ENCODE data around the gene KRT37.

The KRT37 gene

DNA sequence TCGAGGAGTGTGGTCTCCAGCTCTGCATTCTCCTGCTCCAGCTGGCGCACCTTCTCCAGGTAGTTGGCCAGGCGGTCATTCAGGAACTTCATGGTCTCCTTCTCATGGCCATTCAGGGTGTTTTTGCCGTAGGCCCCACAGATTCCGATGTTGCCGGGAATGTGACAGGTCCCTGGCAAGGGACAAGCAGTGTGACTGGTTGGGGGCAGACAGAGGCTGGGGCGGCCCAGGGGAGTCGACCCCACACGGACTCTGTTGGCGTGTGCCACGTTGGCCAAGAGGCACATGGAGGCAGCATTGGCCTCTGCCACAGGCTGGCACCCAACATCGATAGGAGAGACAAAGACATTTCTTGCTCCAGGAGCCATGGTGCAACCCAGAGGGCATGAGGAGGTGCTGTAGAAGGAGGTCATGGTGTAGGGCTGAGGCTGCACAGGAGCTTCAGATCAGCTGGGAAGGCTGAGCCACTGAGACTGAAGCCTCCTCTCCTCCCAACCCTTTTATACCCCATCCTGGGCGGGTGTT is at the start of gene KRT37:
Gene KRT37, minus strand, starts transcription at position 475 of the 525 bp plus-strand sequence. Its CDS starts 62 bp downstream, at position 413.
- no peak for DNase-seq (ENCODE audit: low spot score)

DNA sequence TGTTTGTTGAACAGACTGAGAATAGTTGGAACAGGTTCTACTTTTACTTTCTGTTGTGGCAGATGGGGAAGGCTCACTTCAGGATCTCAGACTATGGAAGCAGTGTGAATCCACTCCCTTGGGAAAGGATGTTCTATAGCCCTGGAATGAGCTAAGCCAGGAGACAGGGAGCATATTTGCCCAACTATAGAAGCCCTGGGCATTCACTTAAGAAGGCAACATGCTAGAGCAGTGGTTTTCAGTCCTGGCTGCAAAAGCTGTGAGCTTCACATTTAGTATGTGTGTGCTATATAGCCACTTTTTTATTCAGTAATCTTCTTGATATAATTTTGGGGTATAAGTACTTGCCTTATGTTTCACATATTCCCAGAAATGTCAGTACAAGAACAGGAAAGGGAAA is 44.0 kb upstream of the KRT37 start:
- DNase-seq (ENCODE audit: low spot score) = no peak

DNA sequence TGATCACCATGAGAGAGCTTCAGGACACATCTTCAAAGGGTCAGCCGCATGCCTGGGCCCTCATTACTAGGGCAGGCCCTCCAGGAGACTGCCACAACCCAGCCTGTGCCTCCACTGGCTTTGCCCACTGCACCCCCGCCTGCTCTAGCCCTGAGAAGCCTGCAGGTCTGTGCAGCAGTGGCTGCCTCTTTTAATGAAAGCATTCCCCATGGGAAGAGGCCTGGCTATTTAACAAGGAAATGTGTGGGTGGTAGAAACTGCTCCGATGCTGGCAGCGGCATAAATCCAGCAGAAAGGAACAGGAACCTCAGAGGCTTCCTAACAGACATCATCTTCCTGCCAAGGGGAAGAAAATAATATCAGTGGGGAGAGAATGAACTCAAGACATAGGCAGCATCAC is 43.2 kb upstream of the KRT37 start:
- no peak for DNase-seq (ENCODE audit: low spot score)

GRCh38 chr17:41466988-41467387 is 42.6 kb upstream of the KRT37 start, which contains the start of gene KRT32:
KRT32 (minus strand) TSS chr17:41467386; CDS start chr17:41467325, 61 bp downstream.
- DNase-seq (ENCODE audit: low spot score) = no peak

GRCh38 chr17:41464682-41465081 is 40.3 kb upstream of the KRT37 start:
- DNase-seq (ENCODE audit: low spot score) = no peak

- no peak for DNase-seq (ENCODE audit: low spot score)
Measured at GRCh38 chr17:41464173-41464572, 39.8 kb upstream of the KRT37 start.

DNA sequence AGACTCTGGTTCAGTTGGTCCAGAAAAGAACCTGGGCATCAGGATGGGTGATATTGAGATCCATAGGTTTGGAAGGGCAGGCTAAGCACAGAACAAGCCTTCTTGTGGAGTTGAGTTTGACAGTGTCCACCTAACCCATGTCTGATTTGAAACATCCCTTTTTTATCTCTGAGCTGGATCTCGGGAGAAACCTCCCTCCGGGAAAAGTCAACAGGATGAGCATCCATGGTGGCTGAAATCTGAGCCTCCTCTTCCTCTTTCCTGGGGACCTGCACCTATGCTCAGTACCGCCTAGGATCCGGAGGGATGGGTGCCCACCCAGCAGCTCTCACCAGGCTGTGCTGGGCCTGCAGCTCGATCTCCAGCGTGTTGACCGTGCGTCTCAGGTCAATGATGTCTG is 39.4 kb upstream of the KRT37 start:
- no peak for DNase-seq (ENCODE audit: low spot score)

DNA sequence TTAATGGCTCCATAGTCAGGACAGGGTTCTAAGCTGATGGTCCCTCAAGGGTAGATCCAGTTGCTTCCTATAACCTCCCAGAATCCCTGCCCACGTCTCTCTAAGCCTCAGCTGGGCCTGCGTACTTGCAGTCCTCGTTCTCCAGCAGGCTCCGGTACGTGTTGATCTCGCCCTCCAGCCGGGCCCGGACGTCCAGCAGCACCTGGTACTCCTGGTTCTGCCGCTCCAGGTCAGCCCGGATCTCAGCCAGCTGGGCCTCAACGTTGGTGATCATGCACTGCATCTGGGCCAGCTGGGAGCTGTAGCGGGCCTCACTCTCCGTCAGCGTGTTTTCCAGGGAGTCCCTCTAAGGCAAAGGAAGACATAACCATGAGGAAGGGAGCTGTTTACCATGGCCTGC is 38.3 kb upstream of the KRT37 start:
- DNase-seq (ENCODE audit: low spot score) = no peak

DNA sequence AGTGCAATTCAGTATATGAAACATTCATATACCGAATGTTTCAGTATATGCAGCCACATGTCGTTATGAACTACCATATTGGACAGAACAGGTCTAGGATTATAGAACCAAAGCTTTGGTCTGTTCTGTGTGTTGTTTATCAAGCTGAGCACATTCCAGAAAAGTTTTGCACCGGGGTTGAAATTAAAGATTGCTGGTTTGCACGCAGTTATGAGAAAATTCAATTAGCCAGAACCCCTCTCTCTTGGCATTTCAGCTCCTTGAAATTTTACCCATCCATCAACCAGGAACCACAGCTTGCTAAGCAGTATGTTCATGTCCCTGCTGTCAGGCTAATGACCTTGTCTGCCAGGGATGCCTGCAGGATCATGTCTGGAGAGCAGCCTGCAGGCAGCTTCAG is 33.3 kb upstream of the KRT37 start:
- no peak for DNase-seq (ENCODE audit: low spot score)

GRCh38 chr17:41456204-41456603 is 31.8 kb upstream of the KRT37 start:
- DNase-seq (ENCODE audit: low spot score) = no peak

- DNase-seq (ENCODE audit: low spot score) = no peak
Measured at GRCh38 chr17:41455236-41455635, 30.9 kb upstream of the KRT37 start.

DNA sequence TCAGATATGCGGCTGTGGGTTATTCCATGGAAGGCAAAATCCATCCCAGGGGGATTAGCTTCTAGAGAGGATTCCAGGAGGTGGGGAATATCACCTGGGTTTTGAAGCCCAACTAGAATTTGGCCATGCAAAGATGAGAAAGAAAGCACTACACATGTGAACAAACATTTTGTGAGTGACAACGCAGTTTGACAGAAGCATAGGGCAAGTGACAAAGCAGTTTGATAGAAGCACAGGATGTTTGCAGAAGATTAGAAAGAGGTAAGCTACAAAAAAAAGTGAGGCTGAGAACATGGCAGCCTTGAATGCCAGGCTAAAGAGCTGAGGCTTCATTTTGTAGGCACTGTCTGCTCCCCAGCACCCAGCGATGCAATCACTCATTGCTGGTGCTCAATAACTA is 28.7 kb upstream of the KRT37 start:
- no peak for DNase-seq (ENCODE audit: low spot score)

- no peak for DNase-seq (ENCODE audit: low spot score)
Measured at GRCh38 chr17:41452281-41452680, 27.9 kb upstream of the KRT37 start.

GRCh38 chr17:41451154-41451728 is 26.9 kb upstream of the KRT37 start:
- DNase-seq (ENCODE audit: low spot score) = no peak

DNA sequence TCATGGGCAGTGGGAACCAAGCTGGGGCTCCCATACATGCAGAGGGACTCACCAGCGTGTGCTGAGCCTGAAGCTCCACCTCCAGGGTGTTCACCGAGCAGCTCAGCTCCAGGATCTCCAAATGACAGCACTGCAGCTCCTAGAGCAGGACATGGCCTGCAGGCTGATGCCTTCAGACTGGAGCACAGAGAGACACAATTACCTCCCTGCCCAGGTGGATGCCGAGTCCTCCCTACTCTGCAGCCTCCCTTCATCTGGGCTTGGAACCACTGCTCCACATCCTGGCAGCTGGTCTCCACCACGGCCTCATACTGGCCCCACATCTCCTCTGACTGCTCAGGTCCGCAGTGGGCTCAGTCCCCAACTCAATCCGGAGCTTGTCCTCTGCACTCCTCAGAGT is 24.6 kb upstream of the KRT37 start:
- DNase-seq (ENCODE audit: low spot score) = no peak

GRCh38 chr17:41448506-41448905 is 24.1 kb upstream of the KRT37 start:
- DNase-seq (ENCODE audit: low spot score) = no peak

DNA sequence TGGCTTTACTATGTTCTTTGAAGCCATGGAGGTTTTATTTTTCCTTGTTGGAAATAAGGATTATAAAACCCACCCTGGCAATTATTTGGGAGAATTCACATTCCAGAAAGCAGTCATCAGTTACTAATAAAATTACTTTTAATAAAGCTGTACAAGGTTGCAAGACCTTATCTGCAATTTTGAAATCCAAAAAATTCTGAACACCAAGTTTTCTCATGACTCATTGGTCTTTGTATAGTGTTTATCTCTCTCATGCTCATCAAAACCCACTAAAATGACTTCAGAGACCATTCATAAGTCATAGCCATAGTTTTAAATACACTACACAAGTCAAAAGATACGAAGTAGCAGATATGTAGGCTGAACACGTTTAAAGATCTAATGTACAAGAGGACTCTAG is 22.4 kb upstream of the KRT37 start:
- DNase-seq (ENCODE audit: low spot score) = no peak

- no peak for DNase-seq (ENCODE audit: low spot score)
Measured at GRCh38 chr17:41444640-41445039, 20.3 kb upstream of the KRT37 start.

- no peak for DNase-seq (ENCODE audit: low spot score)
Measured at GRCh38 chr17:41444186-41444585, 19.8 kb upstream of the KRT37 start.

- DNase-seq (ENCODE audit: low spot score) = no peak
Measured at GRCh38 chr17:41442739-41443138, 18.4 kb upstream of the KRT37 start.

- no peak for DNase-seq (ENCODE audit: low spot score)
Measured at GRCh38 chr17:41440531-41441033, 16.2 kb upstream of the KRT37 start, which contains the start of gene KRT38. KRT38 (minus strand) TSS chr17:41440983; CDS start chr17:41440921, 62 bp downstream.

GRCh38 chr17:41439375-41439774 is 15.0 kb upstream of the KRT37 start:
- DNase-seq (ENCODE audit: low spot score) = no peak

DNA sequence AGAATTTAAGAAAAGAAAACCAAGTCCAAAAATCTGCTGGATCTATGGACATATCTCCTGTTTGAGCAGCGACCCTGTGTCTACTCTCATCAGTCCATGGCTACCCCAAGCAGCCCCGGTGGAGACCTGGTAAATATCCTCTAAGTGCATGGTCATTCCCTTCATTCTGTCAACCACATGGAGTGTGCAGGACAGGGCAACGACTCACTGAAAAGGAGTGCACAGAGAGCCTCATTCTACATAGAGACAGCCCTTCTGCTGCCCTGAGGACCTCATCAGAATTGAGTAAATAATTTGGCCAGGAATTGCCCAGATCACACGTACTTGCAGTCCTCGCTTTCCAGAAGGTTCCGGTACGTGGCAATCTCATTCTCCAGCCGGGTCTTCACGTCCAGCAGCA is 13.4 kb upstream of the KRT37 start:
- no peak for DNase-seq (ENCODE audit: low spot score)

GRCh38 chr17:41437254-41437653 is 12.9 kb upstream of the KRT37 start:
- DNase-seq (ENCODE audit: low spot score) = no peak
